Fibroblast of the aortic adventitia (primary cell): ENCODE results near the gene MGMT. TPM values are rescaled to one million over a fixed set of nuclear protein-coding genes. Genes with fewer than 3 reads are reported as not detected.

ENCODE experiments used
- DNase-seq: peaks from one replicate; pipeline ENCODE4 v3.0.0-alpha.2; 2010; ENCODE audit warnings: low read depth
- H3K4me3 ChIP-seq: 2 replicates; pipeline ENCODE4 v1.5.1; 2011; ENCODE audit warnings: low read depth, mild to moderate bottlenecking, control low read depth, low read length, moderate library complexity
- CTCF ChIP-seq: IDR thresholded peaks from 2 replicates; pipeline ENCODE4 v1.5.1; 2011; ENCODE audit warnings: mild to moderate bottlenecking, low read length, control low read depth, inconsistent platforms; ENCODE audit not compliant: insufficient read depth
- total RNA-seq: library from RNA; depleted of rRNA; stranded (reverse); fragments of >200 nt; gene quantifications from 2 replicates; pipeline ENCODE4 v1.2.3, GENCODE V29; 2012; ENCODE audit warnings: low replicate concordance

Gene MGMT
- total RNA-seq, 1 donor: 21.8 TPM

GRCh38 chr10:129583831-129584230 lies 116.8 kb downstream of the MGMT start:
- no peak overlapping the region for H3K4me3 ChIP-seq
- TF ChIP-seq CTCF: no peak
- no peak for DNase-seq

GRCh38 chr10:129586898-129587443 lies 119.9 kb downstream of the MGMT start:
- TF ChIP-seq CTCF: no peak
- H3K4me3 ChIP-seq: no peak overlapping the region
- DNase-seq: peak; percentile 6

GRCh38 chr10:129589546-129589945 lies 122.5 kb downstream of the MGMT start:
- no peak for TF ChIP-seq CTCF
- no peak for DNase-seq
- H3K4me3 ChIP-seq: no peak overlapping the region

GRCh38 chr10:129593953-129594352 lies 126.9 kb downstream of the MGMT start:
- H3K4me3 ChIP-seq: no peak overlapping the region
- no peak for DNase-seq
- TF ChIP-seq CTCF: no peak

- DNase-seq: no peak
These were observed 127.8 kb downstream of the MGMT start for GRCh38 chr10:129594811-129595210.

GRCh38 chr10:129598413-129598812 lies 131.4 kb downstream of the MGMT start:
- DNase-seq: no peak
- TF ChIP-seq CTCF: no peak
- no peak overlapping the region for H3K4me3 ChIP-seq

More at GRCh38 chr10:129594811-129595210, 127.8 kb downstream of the MGMT start:
- no peak overlapping the region for H3K4me3 ChIP-seq
- TF ChIP-seq CTCF: no peak

- no peak for TF ChIP-seq CTCF
- H3K4me3 ChIP-seq: no peak overlapping the region
- DNase-seq: no peak
These were observed 132.1 kb downstream of the MGMT start for GRCh38 chr10:129599160-129599559.
